GM18868 (cell line): ENCODE data around the gene MEF2C.
"Not testable (repeated sequence)": the region's sequence is repeated elsewhere in the genome, so short reads cannot be mapped to it uniquely, and the experiment has no call there.

ENCODE experiments used
- ATAC-seq: cut with Tn5 transposase; IDR thresholded peaks from one replicate; pipeline ENCODE4 v1.9.1; 2021; ENCODE audit warnings: mild to moderate bottlenecking, moderate library complexity; ENCODE audit not compliant: unreplicated experiment

The MEF2C gene

GRCh38 chr5:88808153-88808552 lies 74.8 kb downstream of the MEF2C start:
- ATAC-seq: peak; percentile 82

- no peak for ATAC-seq
Measured at GRCh38 chr5:88807327-88807726, 75.7 kb downstream of the MEF2C start.

- ATAC-seq: no peak
Measured at GRCh38 chr5:88806338-88806737, 76.6 kb downstream of the MEF2C start.

- peak; percentile 73 for ATAC-seq
Measured at GRCh38 chr5:88805151-88805784, 77.7 kb downstream of the MEF2C start.

- ATAC-seq: no peak
Measured at GRCh38 chr5:88804444-88804843, 78.5 kb downstream of the MEF2C start.

- no peak for ATAC-seq
Measured at GRCh38 chr5:88803309-88803708, 79.7 kb downstream of the MEF2C start.

- no peak for ATAC-seq
Measured at GRCh38 chr5:88799938-88800535, 82.9 kb downstream of the MEF2C start.

GRCh38 chr5:88798933-88799332 lies 84.1 kb downstream of the MEF2C start:
- not testable (repeated sequence) for ATAC-seq

- not testable (repeated sequence) for ATAC-seq
Measured at GRCh38 chr5:88793797-88794196, 89.2 kb downstream of the MEF2C start.

- ATAC-seq: no peak
Measured at GRCh38 chr5:88792144-88792840, 90.7 kb downstream of the MEF2C start.

GRCh38 chr5:88787856-88788255 lies 95.1 kb downstream of the MEF2C start:
- ATAC-seq: no peak

GRCh38 chr5:88786789-88787188 lies 96.2 kb downstream of the MEF2C start:
- no peak for ATAC-seq

GRCh38 chr5:88785746-88786565 lies 97.0 kb downstream of the MEF2C start:
- ATAC-seq: peak; percentile 70

GRCh38 chr5:88782571-88782970 lies 100.4 kb downstream of the MEF2C start:
- no peak for ATAC-seq

GRCh38 chr5:88780736-88781135 lies 102.2 kb downstream of the MEF2C start:
- no peak for ATAC-seq

- no peak for ATAC-seq
Measured at GRCh38 chr5:88778736-88779135, 104.2 kb downstream of the MEF2C start.

- no peak for ATAC-seq
Measured at GRCh38 chr5:88776692-88777091, 106.3 kb downstream of the MEF2C start.

- ATAC-seq: no peak
Measured at GRCh38 chr5:88772831-88773230, 110.2 kb downstream of the MEF2C start.

GRCh38 chr5:88772047-88772446 lies 110.9 kb downstream of the MEF2C start:
- no peak for ATAC-seq

GRCh38 chr5:88770276-88771257 lies 112.4 kb downstream of the MEF2C start:
- ATAC-seq: no peak
